OCI-M1 (cell line): ENCODE results near the gene GORASP1.

Experiments used
- DNase-seq: peaks from one replicate; lab custom pipeline; 2025; lab: John Stamatoyannopoulos, UW

Gene GORASP1

DNA sequence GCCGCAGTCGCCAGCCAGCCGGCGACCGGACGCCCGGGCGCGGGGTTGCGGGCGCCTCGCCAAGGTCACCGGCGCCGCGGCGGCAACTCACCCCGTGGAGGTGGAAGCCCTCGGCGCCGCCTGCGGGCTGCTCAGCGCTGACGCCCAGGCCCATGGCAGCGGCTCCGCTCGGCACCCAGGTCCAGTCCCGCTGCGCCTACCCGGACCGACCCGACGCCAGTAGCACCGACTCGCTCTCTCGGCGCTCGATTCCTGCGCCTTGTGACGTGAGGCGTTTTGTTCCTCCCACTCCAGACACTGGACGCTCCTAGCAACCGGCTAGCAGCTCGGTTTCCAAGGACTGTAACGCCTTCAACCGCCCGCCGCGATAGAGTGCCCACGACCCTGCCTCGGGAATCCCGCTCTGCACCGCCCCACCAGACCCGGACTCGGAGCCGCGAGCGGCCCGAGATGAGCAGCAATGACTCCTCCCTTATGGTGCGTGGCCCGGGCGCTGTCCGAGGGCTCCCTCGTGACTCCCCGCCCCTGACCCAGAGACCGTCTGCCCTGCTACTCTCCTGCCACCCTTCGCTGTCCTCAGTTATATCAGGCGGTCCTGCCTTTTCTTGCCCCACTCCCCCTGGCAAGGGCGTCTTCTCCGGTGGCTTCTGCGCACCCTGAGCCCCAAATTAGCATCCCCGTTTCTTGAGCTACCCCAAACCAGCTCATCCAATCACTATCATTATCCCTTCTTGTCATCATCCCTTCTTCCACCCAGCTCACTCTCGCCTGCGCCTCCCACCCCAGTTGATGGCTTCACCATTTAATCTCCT is at the start of gene GORASP1, which contains the start of gene TTC21A:
TSS of gene GORASP1 (minus strand) at position 240 of the 812 bp plus-strand sequence. CDS start at position 154, 86 bp downstream.
TSS of gene TTC21A (plus strand) at position 293 of the 812 bp plus-strand sequence. CDS start at position 451, 158 bp downstream.
- DNase-seq = peak; percentile 86

DNA sequence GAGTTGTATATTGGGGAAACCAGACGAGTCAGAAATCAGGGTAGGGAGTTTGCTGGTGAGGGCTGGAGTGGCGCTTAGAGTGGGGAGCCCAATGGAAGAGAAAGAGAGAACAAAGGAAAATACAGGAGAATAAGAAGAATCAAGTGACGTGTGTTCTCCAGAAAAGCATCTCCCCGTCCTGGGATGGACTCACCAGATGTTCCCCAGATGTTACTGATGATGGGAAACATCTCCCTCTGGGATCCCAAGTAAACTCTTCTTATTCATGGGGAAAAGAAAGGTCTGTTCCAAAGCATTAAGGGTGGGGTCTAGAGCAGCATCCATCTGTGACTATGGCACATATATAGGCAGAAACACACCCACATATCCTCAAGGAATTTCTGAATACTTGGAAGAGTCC is 49.0 kb upstream of the GORASP1 start:
- DNase-seq = no peak

DNA sequence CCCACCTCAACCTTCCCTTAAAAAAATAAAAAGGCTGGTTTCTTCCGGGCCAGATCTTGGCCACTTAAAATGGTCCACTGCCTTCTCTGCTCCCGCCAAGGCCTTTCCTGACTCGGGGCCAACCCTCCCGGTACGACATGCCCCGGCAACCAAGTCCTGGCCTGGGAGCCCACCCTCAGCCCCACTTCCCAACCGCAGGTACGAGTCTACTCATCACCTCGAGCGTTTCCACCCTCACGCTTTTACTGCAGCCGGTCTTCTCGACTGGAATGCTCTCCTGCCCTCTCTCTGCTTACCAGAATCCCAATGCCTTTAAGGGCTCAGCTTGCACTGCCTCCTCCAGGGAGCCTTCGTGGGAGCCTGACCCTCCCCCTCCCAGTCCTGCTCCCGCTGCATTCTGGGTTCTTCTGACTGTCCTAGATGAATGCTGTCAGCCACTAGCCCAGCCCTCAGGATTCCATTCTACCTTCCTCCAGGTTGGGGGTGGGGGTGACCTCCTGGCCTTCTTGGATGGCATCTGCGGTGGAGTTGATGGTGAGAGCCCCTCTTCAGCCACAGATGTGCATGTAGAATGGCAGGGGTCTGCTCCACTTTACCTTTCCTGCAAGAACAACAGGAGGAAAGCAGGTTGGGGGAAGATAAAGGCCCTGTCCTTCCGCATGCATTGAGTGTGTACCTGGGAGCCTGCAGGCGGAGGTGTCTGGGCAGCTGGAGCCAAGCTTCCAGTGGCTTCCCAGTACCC is 47.0 kb upstream of the GORASP1 start:
- DNase-seq = peak; percentile 53

DNA sequence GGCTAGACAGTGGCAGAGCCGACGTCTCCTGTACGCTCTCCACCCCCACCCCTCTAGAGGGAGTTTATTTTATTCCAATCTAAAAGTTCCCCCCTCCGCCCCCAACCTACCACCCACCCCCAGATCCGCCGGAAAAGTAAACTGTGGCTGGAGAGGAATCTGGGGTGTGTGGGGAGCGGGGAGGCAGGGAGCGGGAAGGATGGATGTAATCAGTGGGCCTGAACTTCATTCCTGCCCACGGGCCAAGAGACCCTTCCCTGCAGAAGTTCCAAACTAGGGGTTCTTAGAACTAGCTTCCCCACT is 46.5 kb upstream of the GORASP1 start:
- no peak for DNase-seq

DNA sequence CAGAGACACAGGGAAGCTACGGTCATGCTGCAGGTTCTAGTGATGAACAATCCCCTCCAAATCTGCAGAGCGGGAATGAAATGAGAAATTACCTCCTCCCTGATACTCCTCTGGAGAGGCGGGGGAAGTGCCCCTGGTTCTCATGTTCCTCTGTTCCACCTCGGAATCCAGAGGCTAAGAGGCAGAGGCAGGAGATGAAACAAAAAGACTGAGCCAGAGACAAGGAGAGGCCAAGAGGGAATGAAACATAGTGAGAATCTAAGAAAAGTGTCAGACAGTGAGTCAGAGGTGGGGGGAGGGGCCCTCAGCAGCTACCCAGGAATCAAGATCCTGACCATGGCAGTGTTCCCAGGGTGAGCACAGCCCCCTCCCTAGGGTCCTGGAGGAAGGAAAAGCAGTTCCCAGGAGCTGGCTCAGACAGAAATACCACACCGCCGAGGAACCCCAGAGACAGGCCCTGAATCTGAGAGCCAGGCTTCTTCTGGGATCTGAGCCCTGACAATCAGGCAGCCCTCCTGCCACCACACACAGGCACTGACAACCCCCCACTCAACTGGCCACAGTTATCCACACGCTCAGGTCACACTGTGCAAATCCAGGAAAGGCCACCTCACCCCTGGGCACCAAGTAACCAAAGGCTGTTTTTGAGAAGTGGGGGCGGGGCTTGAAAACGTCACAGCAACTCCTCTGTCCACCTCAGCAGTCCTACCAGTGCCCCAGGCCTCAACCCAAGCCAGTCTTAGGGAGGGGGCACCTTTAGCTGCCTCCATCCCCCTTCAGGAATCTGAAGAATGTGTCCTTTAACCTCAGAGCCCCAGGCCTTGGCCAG is 43.6 kb upstream of the GORASP1 start:
- DNase-seq = peak; percentile 78

DNA sequence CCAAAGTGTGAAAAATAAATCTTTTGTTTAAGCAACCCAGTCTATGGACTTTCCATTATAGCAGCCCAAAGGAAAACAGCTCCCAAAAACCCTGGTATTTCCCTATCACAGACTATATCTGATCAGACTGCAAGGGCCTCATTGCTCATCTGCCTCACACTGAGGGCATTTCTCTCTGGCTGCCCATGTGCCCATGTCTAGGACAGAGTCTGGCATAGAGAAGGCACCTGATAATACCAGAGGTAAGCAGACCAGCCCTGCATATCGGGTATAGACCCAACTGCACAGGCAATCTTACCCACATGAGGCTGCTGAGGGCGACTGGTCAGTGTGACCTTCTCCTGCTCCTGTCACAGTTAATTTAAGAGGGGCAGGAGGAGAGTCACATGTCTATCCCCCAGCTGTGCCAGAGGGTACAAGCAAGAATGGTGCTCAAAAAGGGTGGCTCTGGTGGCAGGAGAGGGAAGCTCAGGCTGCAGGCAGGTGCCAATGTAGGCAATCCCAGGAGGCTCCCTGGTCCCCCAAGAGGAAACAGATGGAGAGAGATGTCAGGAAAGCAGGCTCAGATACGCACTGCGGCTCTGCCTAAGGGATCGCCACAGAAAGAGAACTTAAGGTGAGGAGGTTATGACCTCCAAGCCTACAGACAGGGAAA is 42.8 kb upstream of the GORASP1 start:
- DNase-seq = no peak

DNA sequence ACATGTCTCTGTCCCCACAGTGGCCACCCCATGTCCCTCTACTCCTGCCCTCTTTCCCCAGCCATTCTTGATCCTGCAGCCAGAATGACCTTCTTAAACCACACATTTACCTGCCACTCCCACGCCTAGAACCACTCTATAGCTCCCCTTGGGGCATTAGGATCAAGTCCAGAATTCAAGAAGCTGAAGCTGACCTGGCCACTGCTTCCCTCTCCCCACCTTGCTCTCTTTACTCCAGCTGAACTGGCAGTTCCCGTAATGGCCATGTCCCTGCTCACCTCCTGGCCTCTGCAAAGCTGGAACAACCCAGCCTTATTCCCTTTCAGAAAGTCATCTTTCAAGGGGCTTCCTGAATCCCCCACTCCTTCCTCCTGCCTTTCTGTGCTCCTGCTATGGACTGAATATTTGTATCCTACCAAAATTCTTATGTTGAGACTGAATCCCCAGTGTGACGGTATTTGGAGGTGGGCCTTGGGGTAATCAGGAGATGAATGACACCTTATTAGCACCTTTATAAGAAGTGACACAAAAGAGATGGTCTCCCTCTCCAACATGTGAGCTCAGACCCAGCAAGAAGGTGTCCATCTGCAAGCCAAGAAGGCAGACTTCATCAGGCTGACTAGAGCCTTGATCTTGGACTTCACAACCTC is 42.2 kb upstream of the GORASP1 start:
- no peak for DNase-seq

DNA sequence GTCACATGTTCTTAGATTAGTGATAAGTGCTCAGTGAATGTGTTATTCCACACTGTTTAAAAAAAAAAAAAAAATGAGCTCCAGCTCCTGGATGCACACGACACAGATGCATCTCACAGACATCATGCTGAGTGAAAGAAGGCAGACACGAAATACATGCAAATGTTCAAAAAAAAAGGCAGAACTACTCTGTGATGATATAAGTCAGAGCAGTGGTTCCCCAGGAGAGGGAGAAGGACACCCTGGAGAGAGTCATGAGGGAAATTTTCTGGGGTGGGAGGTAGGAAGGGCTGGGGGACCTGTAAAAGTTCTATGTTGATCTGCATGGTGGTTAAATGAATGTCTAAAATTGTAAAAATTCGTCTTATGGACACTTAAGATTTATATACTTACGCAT is 41.6 kb upstream of the GORASP1 start:
- no peak for DNase-seq

DNA sequence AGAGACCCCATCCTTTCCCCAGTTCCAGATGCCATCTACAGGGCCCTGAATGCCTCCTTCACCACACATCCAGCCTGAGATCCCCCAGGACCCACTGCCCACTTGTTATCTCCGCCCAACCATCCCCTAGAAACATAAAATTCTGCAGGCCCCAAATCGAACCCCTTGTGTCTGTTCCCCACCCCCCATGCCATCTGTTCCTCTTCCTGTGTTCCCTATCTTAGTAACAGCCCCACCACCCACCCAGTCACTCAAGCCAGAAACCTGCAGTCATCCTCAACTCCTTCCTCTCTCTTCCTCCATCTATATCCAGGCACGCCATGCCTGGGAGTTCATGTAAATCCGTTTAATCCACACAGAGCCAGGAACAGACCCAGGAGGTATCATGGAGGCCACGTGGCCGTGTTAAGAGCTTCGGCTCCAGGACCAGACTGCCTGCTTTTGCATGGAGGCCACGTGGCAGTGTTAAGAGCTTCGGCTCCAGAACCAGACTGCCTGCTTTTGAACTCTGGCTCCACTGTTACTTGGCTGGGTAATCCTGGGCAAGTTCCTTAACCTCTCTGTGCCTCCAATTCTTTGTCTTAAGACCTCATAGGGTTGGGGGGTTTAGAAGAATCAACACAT is 41.1 kb upstream of the GORASP1 start:
- peak; percentile 67 for DNase-seq

DNA sequence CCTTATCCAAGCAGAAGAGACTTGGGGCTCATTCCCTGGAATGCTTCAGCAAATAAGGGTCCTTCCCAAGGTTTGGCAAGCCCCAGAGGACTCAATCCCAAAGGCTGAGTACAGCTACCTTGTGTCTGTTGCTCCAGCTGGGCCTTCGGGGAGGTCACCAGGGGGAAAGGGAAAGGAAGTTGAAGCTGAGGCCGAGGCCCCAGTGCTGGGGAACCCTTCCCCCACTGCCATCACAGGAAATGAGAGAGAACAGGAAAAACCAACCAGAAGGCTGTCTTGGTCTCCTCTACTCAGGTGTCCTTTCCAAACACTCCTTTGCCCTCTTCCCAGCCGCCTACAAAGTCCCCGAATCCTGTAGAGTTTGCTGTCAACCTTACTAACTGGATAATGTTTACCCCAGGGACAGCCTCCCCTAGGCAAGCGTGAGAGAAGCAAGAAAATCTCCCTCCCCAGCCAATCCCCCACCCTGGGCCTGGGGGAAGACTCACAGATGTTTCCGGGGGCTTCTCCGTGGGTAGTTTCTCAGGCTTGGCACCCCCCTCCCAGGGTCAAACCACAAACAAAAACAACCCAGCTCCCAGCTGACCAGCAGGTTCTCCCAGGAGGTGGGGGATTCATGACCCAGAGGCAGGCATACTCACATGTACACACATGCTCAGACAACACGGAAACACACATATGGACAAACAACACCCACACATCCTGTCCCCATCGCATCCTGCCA is 40.4 kb upstream of the GORASP1 start:
- peak; percentile 71 for DNase-seq

DNA sequence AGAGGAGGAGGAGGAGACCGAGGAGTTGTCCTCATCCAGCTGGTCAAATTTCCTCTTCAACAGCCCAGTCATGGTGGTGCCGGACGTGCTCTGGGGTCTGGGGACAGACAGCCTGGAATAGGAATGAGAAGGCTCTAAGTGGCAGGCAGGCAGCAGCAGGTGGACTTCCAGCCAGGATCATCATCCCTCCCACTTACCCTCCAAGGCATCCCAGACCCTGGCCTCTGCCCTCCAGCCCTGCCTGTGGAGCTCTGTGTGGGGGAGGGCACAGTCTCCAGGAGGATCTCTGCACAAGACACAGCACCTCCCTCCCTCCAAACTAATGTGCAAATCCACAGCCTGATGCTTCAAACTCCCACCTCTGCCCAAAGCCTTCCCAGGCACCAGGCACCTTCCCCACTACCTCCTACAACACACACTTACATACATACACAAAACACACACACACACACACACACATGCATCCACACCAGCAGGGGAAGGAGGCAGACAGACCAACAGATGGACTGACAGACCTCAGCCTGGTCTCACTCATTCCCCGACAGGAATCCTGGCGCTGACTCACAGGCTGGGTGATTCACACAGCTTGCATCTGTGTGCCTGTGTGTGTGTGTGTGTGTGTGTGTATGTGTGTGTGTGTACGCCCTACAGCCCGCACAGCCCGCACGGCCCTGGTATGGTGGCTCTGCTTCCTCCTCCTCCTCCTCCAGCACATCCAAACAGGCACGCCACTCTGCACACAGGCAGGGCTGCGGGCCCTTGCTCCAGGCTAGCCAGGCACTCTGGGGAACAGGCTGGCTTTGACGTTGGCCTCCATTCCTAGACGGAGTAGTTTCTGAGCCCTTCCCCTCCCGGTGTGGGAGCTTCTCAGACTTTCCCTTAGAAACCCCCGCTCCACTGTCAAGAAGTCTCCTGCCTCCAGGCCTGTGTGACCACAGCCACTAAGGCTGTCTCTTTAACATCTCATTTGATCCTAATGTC is 39.5 kb upstream of the GORASP1 start:
- peak; percentile 71 for DNase-seq

DNA sequence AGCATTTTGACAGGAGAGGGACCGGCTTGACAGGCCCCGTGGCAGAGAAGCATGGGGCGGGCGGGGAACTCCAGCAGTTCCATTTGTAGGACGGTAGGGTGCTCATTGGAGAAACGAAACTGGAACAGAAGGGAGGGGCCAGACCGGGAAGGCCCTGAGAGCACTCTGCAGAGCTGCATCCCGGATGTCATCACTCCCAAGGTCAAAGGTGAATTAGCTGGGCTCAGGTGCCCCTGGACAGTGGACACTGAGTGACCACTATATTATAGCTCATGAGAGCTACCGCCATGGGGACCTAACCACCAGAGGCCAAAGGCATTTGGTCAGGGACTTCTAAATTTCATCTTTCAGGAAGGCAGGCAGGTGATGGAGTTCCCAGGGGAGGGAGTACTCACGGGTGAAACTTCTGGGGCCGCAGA is 38.7 kb upstream of the GORASP1 start:
- no peak for DNase-seq

DNA sequence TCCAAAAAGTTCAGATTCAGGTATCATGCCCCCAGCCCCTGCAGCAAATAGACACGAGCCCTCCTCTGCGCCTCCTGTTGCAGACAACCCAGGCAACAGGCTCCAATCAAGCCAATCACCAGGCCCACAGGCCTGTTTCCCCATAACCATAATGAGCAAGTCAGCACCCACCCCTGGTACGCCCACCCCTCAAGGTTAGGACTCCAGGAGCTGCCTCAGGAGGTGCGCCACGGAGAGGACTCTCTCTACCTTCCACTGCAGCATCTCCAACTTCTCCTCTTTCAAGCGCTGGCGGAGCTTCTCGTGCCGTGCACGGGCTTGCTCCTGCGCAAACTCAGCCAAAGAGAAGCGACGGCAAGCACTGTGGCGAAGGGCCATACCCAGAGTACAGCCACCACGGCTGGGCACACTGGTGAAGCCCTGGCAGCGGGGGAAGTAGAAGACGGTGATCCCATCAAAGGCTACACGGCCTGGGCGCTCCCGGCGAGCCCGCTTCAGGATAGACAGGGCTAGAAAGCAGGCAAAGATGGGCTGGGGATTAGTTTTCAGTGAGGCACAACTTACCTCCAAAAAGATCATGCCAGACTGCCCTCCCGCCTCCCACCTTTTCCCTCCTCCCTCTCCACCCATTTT is 37.4 kb upstream of the GORASP1 start:
- DNase-seq = no peak

DNA sequence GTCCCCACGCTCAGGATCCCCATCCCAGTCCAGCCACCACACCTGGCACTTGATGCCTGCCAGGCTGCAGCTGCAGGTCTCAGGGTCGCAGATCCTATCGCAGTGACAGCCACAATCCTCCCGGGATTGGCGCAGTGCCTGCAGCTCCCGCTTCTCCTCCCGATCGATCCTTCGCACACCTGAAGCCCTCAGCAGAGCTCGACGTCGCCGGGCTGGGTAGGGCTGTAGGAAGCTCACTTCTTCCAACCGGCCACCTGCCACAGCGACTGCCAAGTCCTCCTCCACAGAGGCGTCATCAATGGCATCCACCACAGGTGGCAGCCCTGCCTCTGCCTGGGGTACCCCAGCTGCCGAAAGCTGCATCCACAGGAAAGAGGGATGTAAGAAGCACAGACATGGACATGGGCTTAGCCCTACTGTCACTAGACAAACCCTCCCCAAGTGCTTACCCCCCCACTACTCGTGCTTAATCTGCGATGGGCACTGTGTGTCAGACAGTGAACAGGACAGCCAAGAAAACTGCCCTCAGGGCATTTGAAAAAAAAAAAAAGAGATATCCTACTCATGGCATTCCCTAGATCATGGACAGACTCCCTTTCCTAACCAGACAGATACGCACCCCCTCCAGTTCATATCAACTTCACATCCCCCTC is 36.8 kb upstream of the GORASP1 start:
- DNase-seq = no peak

DNA sequence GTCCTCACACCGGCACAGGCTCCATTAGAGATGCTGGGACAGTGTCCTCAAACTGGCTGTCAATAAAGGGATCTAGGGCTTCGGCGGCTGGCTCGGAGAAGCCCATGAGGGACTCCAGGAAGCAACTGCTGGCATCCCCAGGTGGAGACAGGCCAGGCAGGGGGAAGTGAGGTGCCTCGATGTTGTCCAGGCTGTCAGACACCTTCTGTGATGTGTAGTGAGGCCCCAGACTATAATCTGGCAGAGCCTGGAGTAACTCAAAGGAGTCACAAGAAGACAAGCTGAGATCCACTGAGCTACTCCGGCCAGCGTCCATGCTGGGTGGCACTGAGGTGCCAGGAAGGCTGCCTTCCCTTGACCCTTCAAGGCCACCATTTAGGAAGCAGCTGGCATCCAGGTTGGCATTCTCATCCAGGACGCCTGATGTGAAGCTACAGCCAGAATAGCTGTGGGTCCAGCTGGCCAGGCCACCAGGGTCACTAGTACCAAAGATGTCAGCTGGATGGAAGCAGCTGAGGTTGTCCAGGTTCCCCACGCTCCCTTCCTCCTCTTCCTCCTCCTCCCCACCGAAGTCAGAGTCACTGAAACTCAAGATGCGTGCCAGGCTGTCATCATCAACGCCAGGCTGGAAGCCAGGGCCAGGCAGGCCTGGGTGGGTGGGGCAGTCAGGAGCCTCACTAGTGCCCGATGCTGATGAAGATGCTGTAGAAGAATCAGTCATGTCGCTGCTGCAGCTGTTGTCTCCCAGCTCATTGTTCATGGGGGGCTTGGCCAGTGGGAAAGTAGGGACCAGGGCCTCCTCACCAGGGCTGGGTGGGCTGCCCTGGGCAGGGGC is 35.8 kb upstream of the GORASP1 start:
- DNase-seq = no peak

DNA sequence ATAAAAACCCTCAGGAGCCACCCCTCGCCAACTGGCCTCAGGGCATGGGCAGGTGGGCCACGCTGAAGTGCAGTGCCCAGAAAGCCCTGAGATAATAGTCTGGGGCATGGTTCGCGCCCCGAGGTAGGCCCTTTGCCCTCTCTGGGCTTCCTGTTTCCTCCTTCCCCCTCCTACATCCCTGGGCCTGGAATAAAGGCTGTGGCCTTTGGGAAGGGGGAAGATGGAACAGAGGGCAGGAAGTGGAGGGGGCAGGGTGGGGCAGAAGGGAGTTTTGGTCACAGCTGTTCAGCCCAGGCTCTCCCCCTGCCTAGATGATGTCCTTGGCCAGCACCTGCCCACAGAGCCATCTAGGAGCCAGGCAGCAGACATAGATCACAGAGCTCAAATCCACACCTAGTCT is 34.6 kb upstream of the GORASP1 start:
- DNase-seq = no peak
